Mucosa of stomach (tissue), 1 donor: ENCODE data around the gene NOX5.

Experiments used
- H3K27me3 ChIP-seq: one replicate; pipeline ENCODE4 v1.7.0; 2013; ENCODE audit warnings: mild to moderate bottlenecking, low read length; ENCODE audit not compliant: control insufficient read depth, insufficient read depth
- H3K36me3 ChIP-seq: one replicate; pipeline ENCODE4 v1.7.0; 2013; ENCODE audit warnings: low read length; ENCODE audit not compliant: control insufficient read depth, insufficient read depth
- H3K4me1 ChIP-seq: one replicate; pipeline ENCODE4 v1.7.0; 2013; ENCODE audit warnings: mild to moderate bottlenecking, low read length; ENCODE audit not compliant: control insufficient read depth, insufficient read depth
- H3K4me3 ChIP-seq: one replicate; pipeline ENCODE4 v1.7.0; 2013; ENCODE audit warnings: low read length
- H3K9ac ChIP-seq: one replicate; pipeline ENCODE4 v1.7.0; 2013; ENCODE audit warnings: mild to moderate bottlenecking, low read length, moderate library complexity
- H3K9me3 ChIP-seq: one replicate; pipeline ENCODE4 v1.7.0; 2013; ENCODE audit warnings: mild to moderate bottlenecking, low read length, moderate library complexity; ENCODE audit not compliant: control insufficient read depth
- donor health status: Pancreatic carcinoma.

The NOX5 gene

DNA sequence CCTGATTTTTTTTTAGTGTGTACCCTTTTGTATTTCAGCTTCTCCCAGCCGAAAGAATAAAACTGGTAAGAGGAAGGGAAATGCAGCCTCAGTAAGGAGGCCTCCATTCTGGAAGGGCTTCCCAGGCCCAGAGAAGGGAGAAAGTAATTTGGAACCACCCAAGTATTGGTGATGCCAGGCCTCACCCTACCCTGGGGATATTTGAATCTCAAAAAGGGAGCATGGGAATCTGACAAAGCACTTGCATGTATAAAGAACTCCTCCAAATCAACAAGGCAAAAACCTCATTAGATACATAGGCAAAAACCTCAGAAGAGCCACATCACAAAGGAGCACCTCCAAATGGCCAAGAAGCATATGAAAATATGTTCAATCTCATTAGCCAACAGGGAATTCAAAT is 77.2 kb downstream of the NOX5 start:
- H3K9me3 ChIP-seq = no peaks in the 10 kb centered on the region
- H3K9ac ChIP-seq = no peak overlapping the region
- H3K36me3 ChIP-seq = no peaks in the 10 kb centered on the region
- H3K4me3 ChIP-seq = no peak overlapping the region
- H3K27me3 ChIP-seq = peaks cover 30% of the 10 kb centered on the region
- H3K4me1 ChIP-seq = no peaks in the 10 kb centered on the region

DNA sequence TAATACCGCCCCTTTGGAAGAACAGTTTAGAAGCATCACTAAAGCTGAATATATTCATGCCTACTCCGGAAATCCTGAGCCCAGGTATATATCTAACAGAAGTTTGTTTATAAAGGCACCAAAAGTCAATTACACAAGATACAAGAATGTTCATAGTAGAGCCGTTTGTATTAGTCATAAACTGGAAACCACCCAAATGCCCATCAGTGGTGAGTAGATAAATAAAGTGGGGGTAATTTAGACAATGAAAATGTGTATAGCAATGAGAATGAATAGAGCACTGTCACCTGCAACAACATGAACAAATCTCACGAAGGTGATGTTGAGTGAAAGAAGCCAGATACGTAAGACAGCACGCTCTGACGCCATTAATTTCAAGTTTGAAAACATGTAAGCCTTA is 77.7 kb downstream of the NOX5 start:
- no peak overlapping the region for H3K9ac ChIP-seq
- peaks cover 25% of the 10 kb centered on the region for H3K27me3 ChIP-seq
- no peaks in the 10 kb centered on the region for H3K9me3 ChIP-seq
- no peaks in the 10 kb centered on the region for H3K4me1 ChIP-seq
- H3K4me3 ChIP-seq = no peak overlapping the region
- H3K36me3 ChIP-seq = no peaks in the 10 kb centered on the region

DNA sequence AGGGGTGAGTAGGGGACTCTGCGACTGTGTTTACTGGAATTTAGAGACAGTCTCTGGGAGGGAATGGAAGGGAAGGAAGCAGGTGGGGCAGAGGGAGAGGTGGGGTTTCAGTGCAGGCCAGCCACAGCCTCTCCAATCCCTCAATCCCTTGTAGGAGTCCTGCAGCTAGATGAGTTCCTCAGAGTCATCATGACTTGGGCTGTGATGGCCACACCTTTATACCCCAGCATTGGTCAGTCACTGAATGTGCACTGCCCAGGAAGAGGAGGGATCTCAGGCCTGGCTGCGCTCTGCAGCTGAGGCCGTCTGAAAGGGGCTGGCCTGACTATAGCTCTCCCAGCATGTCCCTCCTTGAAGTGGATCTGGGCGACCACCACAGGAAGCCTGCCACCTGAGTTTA is 78.6 kb downstream of the NOX5 start:
- Histone ChIP-seq H3K9me3 (no peaks in the 10 kb centered on the region), H3K4me3 (no peak overlapping the region), H3K4me1 (no peaks in the 10 kb centered on the region), H3K36me3 (no peaks in the 10 kb centered on the region), H3K9ac (no peak overlapping the region), H3K27me3 (peaks cover 15% of the 10 kb centered on the region)

DNA sequence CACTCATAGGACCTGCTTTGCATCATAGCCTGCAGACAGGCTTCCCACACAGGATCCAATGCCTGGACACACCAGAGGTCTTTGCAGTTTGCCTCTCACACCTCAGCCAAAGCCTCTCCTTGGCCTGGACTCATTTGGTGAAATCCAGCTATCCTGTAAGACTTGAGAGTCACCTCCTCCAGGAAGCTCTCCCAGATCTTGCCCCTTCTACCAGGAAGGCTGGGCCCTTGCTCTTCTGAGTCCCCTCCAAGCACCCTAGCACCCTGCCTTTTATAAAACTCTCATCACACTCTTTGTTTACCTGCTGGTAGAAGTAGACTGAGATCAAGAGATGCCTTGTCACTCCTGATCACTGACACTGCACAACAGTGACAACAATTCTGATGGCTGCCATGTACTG is 79.1 kb downstream of the NOX5 start:
- Histone ChIP-seq H3K4me3 (no peak overlapping the region), H3K9ac (no peak overlapping the region), H3K4me1 (no peaks in the 10 kb centered on the region), H3K9me3 (no peaks in the 10 kb centered on the region), H3K27me3 (peaks cover 12% of the 10 kb centered on the region), H3K36me3 (no peaks in the 10 kb centered on the region)

DNA sequence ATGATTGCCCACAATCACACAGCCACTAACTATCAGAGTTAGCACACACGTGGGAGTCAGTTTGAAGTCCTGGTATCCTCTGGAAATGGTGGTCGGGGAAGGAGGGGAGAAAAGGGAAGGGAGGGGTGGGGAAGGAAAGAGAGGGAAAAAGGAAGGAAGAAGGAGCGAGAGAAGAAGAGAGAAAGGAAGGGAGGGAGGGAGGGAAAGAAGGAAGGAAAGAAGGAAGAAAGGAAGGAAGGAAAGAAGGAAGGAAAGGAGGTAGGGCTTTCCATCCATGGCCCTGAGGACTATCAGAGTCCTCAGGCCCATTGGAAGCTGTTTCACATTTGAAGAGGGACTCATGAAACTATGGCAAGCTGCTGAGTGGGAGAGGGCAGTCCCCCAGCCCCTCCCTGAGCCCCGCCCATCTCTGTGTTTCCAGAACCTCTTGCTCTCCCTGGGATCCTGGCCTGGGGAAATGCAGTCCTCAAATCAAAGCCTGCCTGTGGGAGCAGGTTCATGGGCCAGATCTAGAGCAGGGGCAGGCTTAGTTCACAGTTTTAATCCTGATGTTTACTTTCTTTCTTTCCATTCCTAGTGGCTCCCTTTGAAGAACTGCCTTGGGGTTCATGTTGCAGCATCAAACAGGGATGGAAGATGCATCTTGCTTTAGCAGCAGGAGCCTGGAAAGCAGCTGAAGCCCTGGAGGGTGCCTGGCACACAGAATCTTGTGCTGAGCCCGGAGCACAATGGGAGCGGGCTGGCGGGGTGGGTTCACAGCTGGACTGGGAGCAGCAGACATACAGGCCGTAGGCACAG is 79.8 kb downstream of the NOX5 start:
- Histone ChIP-seq H3K9me3 (no peaks in the 10 kb centered on the region), H3K36me3 (no peaks in the 10 kb centered on the region), H3K4me3 (no peak overlapping the region), H3K27me3 (peaks cover 12% of the 10 kb centered on the region), H3K4me1 (no peaks in the 10 kb centered on the region), H3K9ac (no peak overlapping the region)

DNA sequence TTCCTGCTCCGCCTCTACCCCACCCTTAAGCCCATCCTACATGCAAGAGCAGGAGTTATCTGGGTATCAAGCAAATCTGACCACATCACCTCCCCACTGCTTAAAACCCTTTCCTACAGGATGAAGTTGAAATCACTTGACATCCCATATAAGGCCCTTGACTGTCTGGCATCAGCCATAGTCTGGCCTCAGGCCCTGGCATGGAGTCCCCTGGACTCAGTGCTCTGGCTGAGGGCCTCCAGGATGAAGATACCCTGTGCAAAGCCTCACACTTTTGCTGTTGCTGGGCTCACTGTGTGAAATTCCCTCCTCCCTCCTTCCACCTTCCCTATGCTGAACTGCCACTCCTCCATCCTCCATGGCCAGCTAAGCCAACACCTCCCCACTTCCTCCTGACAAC is 80.8 kb downstream of the NOX5 start:
- Histone ChIP-seq H3K4me3 (no peak overlapping the region), H3K9me3 (no peaks in the 10 kb centered on the region), H3K36me3 (no peaks in the 10 kb centered on the region), H3K27me3 (peaks cover 2% of the 10 kb centered on the region), H3K9ac (no peak overlapping the region), H3K4me1 (no peaks in the 10 kb centered on the region)

DNA sequence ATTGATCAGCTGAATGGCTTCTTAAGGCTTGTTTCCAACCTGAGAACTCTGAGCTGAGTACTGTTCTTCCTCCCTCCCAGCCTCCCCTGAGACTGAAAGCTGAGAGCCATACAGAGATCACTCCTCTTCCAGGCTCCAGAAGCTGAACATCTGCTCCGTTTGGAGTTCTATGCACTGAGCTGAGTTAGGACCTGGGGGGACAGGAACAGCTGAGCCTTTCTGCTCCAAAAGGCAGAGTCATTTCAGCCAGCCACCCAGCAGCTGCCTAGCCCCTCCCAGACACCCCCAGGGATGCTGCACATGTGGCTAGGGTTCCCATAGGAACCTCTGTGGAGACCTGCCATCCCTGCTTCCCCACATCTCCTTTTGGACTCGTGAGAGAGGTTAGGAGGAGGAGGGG is 81.7 kb downstream of the NOX5 start:
- H3K4me3 ChIP-seq = no peak overlapping the region
- H3K27me3 ChIP-seq = no peaks in the 10 kb centered on the region
- no peaks in the 10 kb centered on the region for H3K4me1 ChIP-seq
- no peaks in the 10 kb centered on the region for H3K36me3 ChIP-seq
- H3K9ac ChIP-seq = no peak overlapping the region
- H3K9me3 ChIP-seq = no peaks in the 10 kb centered on the region

DNA sequence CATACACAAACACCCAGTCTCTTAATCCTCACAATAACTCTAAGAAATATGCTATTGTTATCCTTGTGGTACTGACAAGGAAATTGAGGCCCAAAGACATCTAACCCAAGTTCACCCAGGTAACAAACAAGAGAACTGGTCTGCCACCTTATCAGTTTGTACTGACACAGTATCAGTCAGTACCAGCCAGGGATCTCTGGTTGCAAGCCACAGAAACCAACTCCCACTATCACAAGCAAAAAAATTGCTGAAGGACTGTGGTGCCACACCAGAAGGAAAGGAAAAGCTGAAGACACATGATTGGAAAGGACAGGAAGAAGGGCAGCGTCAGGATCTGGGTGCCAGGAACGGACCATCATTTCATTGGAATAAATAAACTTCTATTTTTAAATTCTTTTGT is 82.1 kb downstream of the NOX5 start:
- no peaks in the 10 kb centered on the region for H3K9me3 ChIP-seq
- H3K4me3 ChIP-seq = no peak overlapping the region
- H3K9ac ChIP-seq = no peak overlapping the region
- no peaks in the 10 kb centered on the region for H3K4me1 ChIP-seq
- H3K36me3 ChIP-seq = no peaks in the 10 kb centered on the region
- no peaks in the 10 kb centered on the region for H3K27me3 ChIP-seq

DNA sequence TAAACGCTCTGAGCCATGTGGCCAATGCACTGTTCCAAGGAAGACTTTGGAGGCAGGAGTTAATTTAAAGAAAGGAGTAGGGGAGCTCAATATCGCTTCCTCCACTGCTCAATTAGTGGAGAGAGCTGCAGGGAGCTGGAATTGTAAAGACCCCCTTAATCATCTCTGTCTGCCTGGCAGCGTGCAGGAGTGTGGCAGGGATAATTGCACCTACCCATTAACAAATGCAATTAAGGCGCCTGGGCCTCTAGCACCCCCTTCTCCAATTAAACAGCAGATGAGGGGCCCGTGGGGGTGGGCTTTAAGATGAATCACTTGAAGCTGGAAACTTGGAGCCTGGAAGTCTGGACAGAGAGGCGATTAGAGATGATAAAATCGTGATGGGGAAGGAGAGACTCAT is 84.3 kb downstream of the NOX5 start:
- no peak overlapping the region for H3K4me3 ChIP-seq
- H3K4me1 ChIP-seq = no peaks in the 10 kb centered on the region
- no peak overlapping the region for H3K9ac ChIP-seq
- H3K27me3 ChIP-seq = no peaks in the 10 kb centered on the region
- H3K9me3 ChIP-seq = no peaks in the 10 kb centered on the region
- H3K36me3 ChIP-seq = no peaks in the 10 kb centered on the region

DNA sequence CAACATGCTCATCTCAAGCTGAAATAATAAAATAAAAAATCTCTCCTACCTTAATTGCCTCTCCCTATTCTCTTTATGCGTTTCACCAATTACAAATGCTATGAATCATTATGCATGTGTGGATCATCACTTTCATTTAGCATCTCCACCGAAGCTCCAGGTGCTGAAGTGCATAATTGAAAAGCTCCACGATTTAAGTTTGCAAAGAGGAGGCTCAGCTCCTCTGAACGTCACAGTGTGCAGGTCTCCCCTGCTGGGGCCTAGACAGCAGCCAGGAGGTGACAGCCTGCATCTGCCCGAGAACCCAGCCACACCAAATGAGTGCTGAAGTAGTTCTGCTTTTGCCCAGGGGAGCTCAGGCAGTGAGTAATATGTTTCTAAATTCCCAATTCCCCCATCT is 85.4 kb downstream of the NOX5 start:
- Histone ChIP-seq H3K9ac (no peak overlapping the region), H3K27me3 (no peaks in the 10 kb centered on the region), H3K36me3 (no peaks in the 10 kb centered on the region), H3K9me3 (no peaks in the 10 kb centered on the region), H3K4me1 (no peaks in the 10 kb centered on the region), H3K4me3 (no peak overlapping the region)

DNA sequence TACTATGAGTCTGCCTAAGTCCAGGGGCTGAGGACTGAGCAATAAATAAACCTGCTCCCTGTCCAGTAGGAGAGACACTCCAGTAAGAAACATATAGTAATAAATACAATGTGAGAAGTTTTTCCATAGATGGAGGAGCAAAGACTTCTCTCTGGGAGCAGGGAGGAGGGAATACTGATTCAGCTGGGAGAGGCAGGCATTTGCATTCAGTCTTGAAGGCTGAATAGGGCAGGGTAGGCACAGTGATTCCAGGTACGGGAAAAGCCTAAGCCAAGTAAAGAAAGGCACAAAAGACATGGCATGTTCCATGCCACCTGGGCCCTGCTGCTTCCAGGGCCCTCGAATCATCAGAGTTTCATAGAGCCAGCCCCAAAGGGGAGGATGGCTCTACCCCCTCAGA is 86.3 kb downstream of the NOX5 start:
- Histone ChIP-seq H3K4me1 (no peaks in the 10 kb centered on the region), H3K4me3 (no peak overlapping the region), H3K9me3 (no peaks in the 10 kb centered on the region), H3K27me3 (no peaks in the 10 kb centered on the region), H3K36me3 (no peaks in the 10 kb centered on the region), H3K9ac (no peak overlapping the region)

DNA sequence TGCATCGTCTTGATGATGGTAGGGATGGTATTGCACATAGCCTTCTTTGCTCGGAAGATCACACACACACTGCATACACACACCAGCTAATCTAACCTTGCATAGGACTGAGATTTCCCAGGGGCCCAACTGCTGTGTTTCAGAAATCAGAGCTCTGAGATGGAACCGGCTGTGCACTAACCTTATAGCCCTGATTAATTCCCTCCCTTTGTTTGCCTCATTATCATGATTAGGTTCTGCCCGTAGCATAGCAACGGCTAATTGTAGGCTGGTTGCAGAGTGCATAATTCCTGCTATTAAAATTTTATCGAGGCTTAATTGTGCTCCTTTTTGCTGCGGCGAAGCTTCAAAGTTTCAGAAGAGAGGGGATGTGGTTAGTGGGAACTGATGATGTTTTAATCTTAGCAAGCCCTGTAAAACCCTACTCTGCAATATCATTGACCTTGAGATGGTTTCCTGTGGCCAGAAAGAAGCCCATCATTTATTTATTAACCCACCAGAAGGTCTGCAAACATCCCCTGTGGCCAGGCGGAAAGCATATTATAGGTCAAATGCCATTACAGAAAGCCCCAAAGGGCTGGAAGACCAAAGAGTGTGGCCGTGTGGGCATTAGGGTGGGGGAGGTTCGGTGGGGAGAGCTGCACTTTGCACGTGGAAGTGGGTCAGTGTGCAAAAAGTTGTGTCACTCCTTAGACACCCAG is 89.7 kb downstream of the NOX5 start:
- no peaks in the 10 kb centered on the region for H3K27me3 ChIP-seq
- H3K4me3 ChIP-seq = no peak overlapping the region
- no peaks in the 10 kb centered on the region for H3K9me3 ChIP-seq
- H3K4me1 ChIP-seq = no peaks in the 10 kb centered on the region
- no peaks in the 10 kb centered on the region for H3K36me3 ChIP-seq
- no peak overlapping the region for H3K9ac ChIP-seq
